GM12874 (cell line): ENCODE results near the gene SASH3.

ENCODE experiments used
- TF ChIP-seq, protein P1 (sequence below): IDR thresholded peaks from 2 replicates; pipeline ENCODE4 v1.5.1; 2011; ENCODE audit warnings: low read depth, mild to moderate bottlenecking, control low read depth, low read length, moderate library complexity; ENCODE audit not compliant: insufficient read depth

The SASH3 gene

DNA sequence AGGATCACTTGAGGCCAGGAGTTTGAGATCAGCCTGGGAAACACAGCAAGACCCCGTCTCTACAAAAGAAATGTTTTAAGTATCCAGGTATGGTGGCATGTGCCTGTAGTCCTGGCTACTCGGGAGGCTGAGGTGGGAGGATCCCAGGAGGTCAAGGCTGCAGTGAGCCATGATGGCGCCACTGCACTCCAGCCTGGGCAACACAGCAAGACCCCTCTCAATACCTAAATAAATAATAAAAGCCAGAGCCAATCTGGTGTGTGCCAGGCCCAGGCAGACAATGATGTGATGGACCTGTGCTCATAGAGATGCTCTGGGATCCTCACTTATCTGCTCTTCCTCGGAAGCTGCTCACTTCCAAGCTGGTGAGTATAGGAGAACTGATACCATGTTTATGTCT is 18.2 kb upstream of the SASH3 start:
- TF ChIP-seq, protein P1, sequence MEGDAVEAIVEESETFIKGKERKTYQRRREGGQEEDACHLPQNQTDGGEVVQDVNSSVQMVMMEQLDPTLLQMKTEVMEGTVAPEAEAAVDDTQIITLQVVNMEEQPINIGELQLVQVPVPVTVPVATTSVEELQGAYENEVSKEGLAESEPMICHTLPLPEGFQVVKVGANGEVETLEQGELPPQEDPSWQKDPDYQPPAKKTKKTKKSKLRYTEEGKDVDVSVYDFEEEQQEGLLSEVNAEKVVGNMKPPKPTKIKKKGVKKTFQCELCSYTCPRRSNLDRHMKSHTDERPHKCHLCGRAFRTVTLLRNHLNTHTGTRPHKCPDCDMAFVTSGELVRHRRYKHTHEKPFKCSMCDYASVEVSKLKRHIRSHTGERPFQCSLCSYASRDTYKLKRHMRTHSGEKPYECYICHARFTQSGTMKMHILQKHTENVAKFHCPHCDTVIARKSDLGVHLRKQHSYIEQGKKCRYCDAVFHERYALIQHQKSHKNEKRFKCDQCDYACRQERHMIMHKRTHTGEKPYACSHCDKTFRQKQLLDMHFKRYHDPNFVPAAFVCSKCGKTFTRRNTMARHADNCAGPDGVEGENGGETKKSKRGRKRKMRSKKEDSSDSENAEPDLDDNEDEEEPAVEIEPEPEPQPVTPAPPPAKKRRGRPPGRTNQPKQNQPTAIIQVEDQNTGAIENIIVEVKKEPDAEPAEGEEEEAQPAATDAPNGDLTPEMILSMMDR = no peak

DNA sequence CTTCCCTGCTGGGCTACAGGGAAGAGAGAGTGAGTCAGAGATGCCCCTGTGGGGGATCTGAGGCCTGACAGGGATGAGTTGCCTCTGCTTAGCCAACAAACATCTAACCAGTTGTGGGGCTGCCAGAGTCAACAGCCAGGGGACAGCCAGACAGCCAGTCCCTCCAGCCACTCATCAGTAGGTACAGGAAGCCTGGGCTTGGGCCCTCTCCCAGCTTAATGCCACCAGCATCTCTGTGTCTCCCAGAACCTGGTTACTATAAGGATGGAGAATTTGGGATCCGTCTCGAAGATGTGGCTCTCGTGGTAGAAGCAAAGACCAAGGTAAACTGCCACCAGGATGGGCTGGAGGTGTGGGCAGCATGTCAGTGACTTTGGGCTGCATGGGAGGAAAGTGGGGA is 17.3 kb upstream of the SASH3 start:
- TF ChIP-seq, protein P1 = no peak

DNA sequence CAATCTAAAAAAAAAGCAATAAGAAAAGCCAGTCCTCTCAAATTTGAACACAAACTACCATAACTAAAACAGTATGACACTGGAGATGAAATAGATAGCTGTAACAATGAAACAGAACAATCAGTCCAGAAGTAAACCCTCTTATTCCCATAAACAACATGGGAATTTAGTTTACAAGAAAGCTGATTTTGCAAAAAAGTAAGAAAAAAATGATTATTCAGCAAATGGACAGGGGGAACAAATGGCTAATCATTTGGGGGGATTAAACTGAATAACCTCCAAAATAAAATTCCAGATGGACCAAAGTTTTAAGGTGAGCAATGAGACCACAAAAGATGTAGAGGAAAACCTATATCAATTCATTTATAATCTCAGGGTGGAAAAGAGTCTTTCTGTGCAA is 16.1 kb upstream of the SASH3 start:
- TF ChIP-seq, protein P1 = no peak

DNA sequence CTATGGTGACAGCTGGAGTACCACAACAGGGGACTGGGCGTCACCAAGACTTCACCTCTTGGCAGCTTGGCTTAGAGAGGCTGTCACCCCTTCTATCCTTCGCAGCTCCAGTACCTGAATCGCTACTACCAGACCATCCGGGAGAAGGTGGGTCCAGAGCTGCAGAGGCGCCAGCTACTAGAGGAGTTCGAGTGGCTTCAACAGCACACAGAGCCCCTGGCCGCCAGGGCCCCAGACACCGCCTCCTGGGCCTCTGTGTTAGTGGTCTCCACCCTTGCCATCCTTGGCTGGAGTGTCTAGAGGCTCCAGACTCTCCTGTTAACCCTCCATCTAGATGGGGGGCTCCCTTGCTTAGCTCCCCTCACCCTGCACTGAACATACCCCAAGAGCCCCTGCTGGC is 11.6 kb upstream of the SASH3 start:
- TF ChIP-seq, protein P1 = no peak

DNA sequence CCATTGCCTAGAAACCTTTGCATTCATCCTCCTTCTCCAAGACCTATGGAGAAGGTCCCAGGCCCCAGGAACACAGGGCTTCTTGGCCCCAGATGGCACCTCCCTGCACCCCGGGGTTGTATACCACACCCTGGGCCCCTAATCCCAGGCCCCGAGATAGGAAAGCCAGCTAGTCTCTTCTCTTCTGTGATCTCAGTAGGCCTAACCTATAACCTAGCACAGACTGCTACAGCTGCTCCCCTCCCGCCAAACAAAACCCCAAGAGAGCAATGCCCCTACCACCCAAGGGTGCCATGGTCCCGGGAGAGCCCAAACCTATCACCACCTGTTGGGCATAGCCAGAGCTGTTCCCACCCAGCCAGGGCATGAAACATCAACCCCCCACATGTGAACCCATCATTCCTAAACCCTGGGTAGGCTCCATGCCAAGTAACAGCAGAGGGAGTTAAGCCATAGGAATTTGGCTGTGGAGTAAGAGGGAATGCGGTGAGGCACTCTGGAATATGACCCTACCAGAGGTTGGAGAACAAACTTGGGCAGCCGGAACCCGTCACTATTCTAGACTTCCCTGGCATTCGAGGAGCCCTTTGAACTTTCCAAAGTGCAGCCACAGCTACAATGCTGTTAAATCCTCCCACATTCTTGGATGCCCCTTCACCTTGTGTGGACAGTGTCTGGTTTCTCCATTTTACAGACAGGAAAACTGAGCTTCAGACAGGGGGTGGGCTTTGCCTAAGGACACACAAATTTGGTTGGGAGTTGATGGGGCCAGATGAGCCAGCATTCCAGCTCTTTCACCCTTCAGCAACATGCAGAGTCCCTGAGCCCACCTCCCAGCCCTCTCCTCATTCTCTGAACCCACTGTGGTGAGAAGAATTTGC is 10.9 kb upstream of the SASH3 start:
- TF ChIP-seq, protein P1 = no peak

DNA sequence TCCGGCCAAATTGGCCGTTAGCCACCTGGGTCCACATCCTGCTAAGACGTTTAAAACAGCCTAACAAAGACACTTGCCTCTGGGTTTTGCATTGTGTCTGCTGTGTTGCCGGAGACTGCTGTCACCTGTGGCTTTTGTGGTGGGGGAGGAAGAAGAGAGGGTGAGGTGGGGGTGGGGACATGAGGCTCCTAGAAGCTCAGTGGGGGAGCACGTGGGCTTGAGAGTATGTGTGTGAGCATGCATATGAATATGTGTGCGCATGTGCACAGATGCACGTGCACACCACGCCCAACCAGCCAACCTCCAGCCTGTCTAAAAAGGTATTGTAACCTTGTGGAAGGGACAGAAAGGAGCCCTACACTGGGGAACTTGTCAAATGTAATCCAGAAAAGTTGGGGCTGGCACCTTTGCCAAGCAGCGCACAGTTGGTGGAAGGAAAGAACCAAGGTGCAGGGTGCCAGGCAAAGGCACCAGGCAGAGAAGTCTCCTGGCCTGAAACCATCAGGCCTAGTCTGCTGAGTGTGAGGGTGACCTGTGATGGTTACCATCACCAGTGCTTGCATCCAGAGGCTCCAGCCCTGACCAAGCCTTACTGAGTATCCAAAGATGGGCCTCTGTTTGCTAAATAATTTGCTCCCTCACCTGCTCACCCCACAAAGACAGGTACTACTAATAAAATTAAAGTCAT is 10.1 kb upstream of the SASH3 start:
- TF ChIP-seq, protein P1 = no peak

DNA sequence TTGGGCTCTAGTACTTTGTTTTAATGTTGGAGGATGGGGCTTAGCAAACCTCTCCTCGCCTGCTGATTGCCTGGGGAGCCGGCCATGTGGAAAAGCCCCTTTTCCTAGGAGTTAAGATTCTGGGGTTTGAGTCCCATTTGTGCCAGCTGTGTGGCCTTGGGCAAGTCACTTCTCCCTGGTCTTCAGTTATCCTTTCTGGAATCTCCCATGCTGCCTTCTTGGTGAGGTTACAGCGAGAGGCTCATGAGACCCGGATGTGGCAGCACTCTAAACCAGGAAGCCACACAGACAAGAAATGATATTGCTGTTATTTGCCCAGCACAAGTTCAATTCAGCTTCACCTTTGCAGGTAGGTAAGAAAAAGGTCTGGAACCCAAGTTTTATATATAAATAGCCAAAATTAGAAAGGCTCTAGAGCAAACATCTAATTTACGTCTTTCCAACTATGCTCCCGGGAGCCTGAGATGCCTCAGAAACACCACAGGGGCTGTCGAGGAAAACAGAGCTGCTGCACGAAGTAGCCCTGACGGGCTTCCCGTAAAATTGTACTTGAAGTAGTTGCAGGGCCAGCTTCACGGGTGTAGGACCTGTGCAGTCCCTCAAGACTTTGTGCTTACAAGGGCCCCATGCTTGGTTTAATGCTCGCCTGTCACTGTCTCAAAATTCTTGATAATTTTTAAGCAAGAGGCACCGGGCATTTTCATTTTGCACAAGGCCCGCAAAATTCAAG is 8.3 kb upstream of the SASH3 start:
- TF ChIP-seq, protein P1 = no peak
